ENCODE measurements around the gene UXT.
A peak's percentile ranks its signal among the peaks of the same experiment; 100 is the strongest.

The UXT gene

GRCh38 chrX:47649271-47649670 is 9.7 kb downstream of the UXT start:
- DNase-seq (ENCODE audit: low read depth in 2 of 2), result no peak

GRCh38 chrX:47648376-47648775 is 10.6 kb downstream of the UXT start:
- no peak for DNase-seq (ENCODE audit: low read depth in 2 of 2)

GRCh38 chrX:47646636-47647035 is 12.3 kb downstream of the UXT start:
- no peak for DNase-seq (ENCODE audit: low read depth in 2 of 2)

GRCh38 chrX:47645530-47645929 is 13.4 kb downstream of the UXT start:
- DNase-seq (ENCODE audit: low read depth in 2 of 2), result no peak

- DNase-seq (ENCODE audit: low read depth in 2 of 2), result no peak
Observed at GRCh38 chrX:47644557-47645091, 14.4 kb downstream of the UXT start.

GRCh38 chrX:47643926-47644325 is 15.1 kb downstream of the UXT start:
- DNase-seq (ENCODE audit: low read depth in 2 of 2), result no peak

- DNase-seq (ENCODE audit: low read depth in 2 of 2), result no peak
Observed at GRCh38 chrX:47638816-47639215, 20.2 kb downstream of the UXT start.

- no peak for DNase-seq (ENCODE audit: low read depth in 2 of 2)
Observed at GRCh38 chrX:47637546-47638195, 21.3 kb downstream of the UXT start.

- no peak for DNase-seq (ENCODE audit: low read depth in 2 of 2)
Observed at GRCh38 chrX:47634871-47635575, 24.0 kb downstream of the UXT start.

- no peak for DNase-seq (ENCODE audit: low read depth in 2 of 2)
Observed at GRCh38 chrX:47633689-47634590, 25.0 kb downstream of the UXT start.

- no peak for DNase-seq (ENCODE audit: low read depth in 2 of 2)
Observed at GRCh38 chrX:47632666-47633065, 26.3 kb downstream of the UXT start.

GRCh38 chrX:47631676-47632075 is 27.3 kb downstream of the UXT start:
- DNase-seq (ENCODE audit: low read depth in 2 of 2), result no peak

GRCh38 chrX:47629419-47630200 is 29.4 kb downstream of the UXT start, which contains the start of gene CFP:
CFP (minus strand) TSS chrX:47629930; CDS start chrX:47629844, 86 bp downstream.
- DNase-seq (ENCODE audit: low read depth in 2 of 2), result no peak

GRCh38 chrX:47628982-47629381 is 30.0 kb downstream of the UXT start:
- DNase-seq (ENCODE audit: low read depth in 2 of 2), result no peak

- no peak for DNase-seq (ENCODE audit: low read depth in 2 of 2)
Observed at GRCh38 chrX:47625365-47625764, 33.6 kb downstream of the UXT start.

- no peak for DNase-seq (ENCODE audit: low read depth in 2 of 2)
Observed at GRCh38 chrX:47623540-47624027, 35.4 kb downstream of the UXT start.

- no peak for DNase-seq (ENCODE audit: low read depth in 2 of 2)
Observed at GRCh38 chrX:47621851-47622250, 37.1 kb downstream of the UXT start.

GRCh38 chrX:47620303-47620685 is 38.7 kb downstream of the UXT start:
- no peak for DNase-seq (ENCODE audit: low read depth in 2 of 2)

- peak; percentile 51 to 75 for DNase-seq (ENCODE audit: low read depth in 2 of 2)
Observed at GRCh38 chrX:47619486-47620302, 39.3 kb downstream of the UXT start, which contains the start of gene SYN1. SYN1 (minus strand) TSS chrX:47619857; CDS start chrX:47619728, 129 bp downstream.

GRCh38 chrX:47618923-47619485 is 40.0 kb downstream of the UXT start:
- DNase-seq (ENCODE audit: low read depth in 2 of 2), result no peak

Data from stimulated activated CD8-positive, alpha-beta memory T cell treated with anti-CD3 and anti-CD28 coated beads, Interleukin-7, amount 100 ng/mL, for 4 hours (primary cell).